GOT3 (cell line): ENCODE results near the gene EHD1.

Experiments used
- DNase-seq: peaks from one replicate; lab custom pipeline; 2025; ENCODE audit warnings: mixed read lengths; lab: John Stamatoyannopoulos, UW

EHD1 gene

DNA sequence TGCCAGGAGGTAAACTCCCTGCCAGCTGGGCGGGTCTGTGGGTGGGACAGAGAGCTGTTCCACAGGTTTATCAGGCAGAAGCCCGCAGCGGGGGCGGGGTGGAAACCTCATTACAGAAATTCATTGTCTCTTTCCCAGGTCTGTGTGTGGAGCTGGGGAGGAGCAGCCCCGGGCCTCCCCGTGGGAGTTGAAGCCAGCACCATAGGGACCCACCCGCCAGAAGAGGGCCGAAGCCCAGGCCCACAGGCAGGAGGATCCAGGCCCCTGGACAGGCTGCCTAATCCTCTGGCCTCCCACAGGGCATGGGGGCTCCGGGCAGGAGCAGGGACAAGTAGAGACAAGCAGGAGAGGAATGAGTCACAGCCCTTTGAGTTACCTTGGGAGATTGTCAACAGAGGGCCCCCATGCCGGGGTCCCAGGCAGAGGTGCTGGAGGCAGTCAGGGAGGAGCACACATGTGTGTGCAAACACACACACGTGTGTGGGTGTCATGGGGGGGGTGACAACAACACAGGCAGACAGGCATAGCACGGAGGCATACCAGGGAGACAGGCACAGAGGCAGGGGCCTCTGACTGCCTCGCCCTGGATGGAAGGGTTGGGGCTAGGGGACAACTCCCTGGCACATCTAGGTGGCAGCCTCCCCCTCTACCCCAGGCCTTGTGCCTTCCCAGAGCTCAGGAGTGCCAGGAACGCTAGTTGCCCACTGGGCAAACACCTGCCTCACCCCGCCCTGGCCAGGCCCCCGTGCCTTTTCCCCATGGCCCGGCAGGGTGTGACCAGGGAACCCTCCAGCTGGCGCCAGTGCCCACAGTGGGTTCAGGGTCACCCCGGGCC is 35.4 kb downstream of the EHD1 start:
- DNase-seq, result no peak

DNA sequence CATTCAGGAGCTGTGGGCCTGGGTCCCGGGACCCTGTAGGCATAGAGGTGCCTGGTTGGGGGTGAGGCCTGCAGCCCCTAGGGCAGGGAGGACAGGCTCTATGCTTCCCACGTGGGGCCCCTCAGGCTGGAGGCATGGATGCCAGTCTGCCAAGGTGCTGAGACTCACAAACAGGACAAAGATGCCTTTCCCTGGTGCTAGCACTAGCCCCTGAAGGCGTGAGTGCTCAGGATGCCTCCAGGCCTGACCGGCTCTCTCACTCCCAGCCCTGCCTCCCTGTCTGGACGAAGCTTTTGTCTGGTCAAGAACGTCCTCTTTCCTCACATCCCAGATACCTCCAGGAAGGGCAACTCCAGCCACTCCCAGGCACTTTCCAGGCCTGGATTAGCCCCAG is 36.1 kb downstream of the EHD1 start:
- DNase-seq, result no peak

DNA sequence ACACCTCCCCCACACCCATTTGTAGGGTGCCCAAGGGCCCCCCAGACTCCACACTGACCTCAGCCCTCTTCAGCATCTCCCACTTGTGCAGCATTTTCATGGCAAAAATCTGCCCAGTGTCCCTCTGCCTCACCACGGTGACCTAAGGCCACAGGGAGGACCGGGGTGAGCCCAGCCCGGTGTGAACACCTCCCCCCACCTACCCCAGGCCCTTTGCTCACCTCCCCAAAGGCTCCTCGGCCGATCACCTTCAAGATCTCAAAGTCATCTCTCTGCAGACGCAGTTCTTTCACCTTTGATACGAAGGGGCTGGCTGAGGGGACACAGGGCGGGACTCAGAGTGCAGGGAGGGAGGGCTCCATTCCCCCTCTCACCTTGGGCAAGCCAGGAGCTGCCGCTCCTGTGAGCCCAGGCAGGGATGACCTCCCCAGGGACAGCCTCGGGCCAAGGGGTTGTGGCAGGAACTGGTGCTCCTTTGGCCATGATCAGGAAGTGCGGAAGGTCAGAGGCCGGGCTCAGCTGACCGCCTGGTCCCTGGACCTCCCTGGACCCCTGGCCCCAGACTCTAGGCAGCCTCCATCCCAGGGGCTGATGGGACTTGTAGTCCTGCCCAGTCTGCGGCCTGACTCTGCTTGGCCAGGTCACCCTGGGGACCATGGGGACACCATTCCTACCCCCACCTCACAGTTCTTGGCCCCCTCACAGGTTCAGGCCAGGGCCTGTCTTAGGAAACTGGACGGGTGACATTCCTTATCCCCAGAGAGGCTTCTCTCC is 36.6 kb downstream of the EHD1 start:
- DNase-seq, result no peak

DNA sequence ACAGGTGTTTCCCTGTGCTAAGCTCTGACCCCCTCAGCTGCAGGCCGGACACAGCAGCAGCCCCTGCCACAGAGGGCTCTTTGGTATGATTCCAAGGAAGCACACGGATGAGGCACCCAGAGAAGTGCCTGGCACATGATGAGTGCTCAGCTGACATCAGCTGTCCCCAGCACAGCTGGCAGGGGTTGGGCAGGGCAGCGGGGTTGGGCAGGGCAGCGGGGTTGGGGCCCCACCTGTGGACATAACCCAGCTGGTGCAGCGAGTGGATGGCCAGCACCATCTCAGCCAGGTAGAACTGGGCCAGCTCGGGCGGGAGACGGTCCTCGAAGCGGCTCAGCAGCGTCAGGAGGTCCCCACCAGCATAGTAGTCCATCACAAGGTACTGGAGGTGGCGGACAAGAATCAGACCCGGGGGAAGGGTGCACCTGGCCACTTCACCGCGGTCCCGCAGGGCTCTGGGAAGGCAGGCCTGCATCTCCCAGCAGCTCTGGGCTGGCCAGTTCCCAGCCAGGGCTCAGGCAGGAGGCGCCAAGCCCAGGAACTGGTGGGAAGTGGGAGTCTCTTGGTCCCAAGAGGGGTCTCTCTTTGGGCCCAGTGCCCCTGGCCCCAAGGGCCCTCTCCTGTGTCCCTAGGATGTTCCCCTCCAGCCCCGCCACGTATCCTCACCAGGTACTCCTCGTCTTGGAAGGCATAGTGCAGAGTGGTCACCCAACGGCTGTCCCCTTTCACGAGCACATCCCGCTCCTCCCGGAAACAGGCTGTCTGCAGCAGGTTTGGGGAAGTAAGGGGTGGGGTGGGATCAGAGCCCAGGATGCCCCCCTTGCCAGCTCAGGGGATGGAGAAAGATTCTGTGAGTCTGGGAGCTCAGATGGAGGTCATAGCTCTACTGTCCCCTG is 38.3 kb downstream of the EHD1 start:
- DNase-seq, result no peak

DNA sequence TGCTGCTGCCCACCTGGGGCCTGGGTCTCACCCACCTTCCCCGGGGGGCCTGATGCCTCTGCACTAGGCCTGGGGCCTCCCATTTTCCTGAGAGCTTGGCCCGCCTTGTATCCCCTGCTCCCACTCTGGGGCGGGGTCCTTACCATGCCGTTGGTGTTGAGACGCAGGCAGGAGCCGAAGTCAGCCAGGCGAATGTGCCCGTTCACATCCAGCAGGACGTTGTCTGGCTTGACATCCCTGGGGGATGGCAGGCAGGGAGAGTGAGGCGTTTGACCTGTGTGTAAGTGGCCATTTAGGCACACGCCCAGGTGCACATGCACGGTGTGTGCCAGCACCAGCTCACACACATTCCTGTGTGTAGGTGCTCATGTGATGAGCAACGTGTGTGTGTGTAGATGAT is 39.1 kb downstream of the EHD1 start:
- no peak for DNase-seq

DNA sequence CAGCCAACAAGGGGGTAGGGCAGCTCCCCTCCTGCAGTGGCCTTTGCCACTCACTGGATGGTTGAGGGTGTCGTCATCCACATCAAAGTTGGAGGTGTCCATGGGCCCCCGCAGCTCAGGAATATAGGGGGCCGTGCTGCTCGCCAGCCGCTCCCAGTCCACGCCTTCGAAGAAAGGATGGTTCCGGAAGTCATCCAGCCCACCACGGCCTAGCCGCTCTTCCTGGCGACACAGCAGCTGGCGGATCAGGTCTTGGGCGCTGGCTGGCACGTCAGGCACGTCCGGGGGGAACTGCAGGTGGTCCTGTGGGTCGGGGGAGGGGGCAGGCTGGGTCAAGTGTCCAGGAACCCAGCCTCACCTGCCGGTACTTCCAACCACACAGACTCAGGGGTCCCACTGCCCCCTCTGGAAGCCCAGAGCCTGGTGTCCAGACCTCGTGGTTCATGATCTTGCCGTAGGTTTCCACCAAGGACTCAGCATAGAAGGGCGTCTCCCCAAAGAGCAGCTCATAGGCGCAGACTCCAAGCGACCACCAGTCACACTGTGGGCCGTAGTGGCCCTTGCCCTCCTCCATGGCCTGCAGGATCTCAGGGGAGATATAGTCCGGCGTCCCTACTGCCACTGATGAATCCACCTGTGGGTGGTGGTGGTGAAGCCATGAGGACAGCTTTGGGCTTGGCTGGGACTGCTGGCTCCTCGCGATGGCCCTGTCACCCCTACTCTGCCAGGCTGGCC is 39.7 kb downstream of the EHD1 start:
- DNase-seq, result no peak

DNA sequence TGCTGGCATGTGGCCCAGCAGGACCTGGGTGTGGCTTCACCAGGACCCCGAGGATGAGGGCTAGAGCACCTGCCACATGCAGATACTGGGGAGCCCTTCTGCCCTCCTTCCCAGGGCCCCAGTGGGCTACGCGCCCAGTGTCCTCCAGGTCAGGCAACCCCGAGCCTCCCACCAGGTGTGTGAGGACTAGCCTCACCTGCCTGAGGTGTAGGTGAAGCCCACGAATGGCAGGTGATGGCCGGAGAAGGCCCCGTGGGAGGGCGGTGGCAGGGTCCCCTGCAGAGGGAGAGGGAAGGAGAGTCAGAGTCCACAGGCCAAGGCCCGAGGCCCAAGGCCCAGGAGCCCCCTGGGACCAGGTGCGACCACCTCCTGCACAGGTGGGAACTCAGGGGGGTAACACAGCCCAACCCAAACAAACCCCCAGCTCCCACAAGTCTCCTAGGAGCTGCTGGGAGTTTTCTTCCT is 40.5 kb downstream of the EHD1 start:
- no peak for DNase-seq

DNA sequence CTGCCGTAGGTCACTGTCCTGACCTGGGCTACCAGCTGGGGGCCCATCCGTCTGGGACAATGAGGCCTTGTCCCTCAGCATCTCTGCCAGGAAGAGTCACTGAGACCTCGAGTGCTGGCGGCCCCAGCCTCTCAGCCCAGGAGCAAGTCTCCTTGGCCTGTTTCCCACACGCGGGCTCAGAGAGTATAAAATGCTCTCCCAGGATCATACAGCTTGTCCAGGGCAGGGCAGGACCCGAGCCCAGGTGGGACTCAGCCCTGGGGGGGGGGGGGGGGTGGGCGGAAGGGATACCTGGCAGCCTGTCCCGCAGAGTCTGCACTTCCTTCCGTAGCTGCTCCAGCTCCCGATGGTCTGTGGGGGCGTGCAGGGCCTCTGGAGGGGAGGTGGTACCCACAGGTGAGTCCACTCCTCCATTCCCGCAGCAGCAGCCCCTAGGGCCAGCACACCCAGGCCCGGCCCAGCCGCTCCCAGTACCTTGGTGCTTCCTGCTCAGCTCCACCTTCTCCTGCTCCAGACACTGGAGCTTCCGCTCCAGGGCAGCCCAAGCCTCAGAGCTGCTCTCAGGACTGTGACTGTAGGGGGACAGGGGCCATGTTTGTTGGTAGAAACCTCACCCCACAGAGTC is 41.9 kb downstream of the EHD1 start:
- DNase-seq, result no peak

DNA sequence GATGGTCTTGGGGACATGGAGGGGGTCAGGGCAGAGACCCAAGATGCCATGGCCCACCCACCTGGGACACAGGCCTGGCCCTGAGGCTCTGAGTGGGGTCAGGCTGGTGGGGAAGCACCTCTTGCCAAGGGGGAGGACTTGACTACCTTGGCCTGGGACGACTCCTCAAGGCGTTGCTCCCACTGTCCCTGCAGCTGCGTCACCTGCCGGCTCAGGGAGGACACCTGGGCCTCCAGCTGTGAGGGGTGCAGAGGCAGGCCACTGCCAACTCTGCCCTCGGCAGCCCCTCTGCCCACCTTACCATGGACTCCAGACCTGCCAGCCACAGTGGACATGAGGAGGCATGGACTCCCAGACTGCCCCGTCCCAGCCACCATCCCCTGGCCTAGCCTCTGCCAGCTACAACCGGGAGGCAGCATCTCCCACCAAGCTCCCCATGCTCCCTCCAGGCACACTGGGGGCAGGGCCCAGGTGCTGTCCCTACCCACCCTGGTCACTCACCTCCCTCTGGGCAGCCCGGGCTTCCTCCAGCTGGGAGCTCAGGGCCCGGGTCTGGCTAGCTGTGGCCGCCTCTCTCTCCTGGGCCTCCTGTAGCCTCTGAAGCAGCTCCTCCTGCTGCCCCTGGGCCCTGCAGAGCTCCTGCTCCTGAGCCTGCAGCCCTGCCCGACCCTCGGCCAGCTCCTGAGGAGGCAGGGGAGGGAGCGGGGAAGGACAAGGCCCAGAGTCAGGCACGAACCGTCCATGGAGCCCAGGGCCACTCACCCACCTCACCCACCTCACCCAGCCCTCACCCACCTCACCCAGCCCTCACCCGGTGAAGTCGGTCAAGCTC is 42.6 kb downstream of the EHD1 start:
- no peak for DNase-seq

DNA sequence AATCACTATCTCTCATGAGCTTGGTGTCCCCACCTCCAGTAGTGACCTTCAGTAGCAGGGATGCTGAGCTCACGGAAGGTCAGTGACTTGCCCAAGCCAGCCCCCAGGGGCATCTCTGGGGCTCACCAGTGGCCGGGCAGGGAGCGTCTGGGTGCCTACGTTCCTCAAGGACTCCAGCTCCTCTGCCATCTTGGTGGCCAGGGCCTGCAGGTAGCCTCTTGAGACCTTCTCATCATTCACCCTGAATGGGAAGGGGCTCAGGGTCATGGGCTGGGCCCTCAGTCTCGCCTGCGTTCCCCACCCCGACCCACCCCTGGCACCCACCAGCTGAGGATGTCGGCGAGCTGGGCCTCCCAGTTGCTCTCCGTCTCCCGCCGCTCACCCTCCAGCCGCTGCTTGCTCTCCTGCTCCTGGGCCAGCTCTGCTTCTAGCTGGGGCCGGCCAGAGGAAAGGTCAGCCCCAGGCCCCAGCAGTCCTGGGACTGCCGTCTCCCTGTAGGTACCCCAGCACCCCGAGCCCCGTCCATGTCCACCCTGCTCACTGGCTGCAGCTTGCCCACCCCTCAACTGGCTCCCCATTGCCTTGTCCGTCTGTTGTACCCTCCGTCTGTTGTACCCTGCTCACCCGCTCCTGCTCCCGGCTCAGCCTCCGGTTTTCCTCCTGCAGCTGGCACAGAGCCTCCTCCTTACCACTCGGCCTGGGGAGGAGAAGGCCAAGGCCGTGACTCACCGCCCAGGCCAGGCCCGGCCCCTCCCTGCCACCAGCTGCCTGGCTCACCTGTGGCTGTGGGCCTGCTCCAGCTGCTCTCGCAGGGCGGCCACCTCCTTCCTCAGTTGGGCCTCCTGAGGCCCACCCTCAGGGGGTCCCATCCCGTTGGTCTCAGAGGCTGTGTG is 43.5 kb downstream of the EHD1 start:
- DNase-seq, result no peak

DNA sequence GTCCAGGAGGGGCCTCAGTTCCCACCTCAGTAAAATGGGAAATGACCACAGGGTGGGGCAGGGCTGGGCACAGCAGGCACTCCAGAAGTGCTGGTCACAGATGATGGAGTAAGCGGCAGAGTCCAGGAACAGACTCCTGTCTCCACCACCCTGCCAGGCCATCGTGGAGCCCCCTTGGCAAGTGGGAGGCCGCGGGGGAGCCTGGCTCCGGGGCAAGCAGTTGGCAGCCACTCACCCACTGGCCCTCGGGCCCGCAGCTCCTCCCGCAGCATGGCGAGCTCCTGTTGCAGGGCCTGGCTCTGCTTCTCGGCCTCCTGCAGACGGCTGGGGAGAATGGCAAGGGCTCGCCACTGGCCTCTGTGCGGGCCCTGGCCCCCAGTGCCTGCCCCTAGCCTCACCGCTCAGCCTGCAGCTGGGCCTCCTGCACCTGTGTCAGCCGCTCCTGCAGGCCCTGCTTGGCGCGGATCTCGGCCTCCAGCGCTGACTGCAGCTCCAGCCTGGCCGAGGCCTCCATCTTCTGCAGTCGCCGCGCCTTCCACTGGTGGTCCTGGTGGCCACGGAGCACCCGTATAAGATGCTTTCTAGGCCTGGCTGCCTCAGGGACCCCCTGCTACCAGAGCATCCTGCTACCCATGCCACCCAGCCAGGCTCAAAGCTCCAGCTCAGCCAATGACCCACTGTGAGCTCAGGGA is 44.2 kb downstream of the EHD1 start:
- DNase-seq, result no peak

DNA sequence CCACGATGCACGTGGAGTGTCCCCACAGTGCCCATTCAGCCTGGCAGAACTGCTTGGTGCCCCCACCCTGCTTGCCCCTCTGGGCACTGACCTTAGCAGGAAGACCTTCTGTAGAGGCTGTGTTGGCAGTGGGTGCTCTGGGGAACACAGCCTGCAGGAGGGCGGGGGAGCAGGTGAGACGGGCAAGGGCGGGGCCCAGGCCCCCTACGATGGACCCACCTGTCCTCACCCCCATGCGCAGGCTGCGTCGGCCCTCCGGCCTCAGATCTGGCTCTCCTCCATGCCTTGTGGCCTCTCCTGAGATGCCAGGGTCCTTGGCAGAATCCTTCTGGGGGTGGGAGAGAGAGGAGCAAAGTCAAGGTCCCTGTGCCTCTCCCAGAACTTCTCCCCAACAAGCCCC is 44.9 kb downstream of the EHD1 start:
- no peak for DNase-seq

DNA sequence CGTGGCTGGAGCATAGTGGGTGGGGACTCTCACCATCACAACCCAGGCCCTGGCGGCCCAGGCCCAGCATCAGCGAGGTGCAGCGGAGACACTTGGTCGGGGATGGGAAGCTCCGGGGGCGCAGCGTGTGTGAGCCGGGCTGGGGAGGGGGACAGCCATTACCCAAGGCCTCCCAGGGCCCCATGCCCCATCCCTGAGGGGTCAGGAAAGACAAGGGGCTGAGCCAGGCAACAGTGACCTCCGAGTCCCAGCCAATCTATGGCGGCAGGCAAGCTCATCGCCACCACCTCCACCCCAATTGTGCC is 45.3 kb downstream of the EHD1 start:
- DNase-seq, result no peak

DNA sequence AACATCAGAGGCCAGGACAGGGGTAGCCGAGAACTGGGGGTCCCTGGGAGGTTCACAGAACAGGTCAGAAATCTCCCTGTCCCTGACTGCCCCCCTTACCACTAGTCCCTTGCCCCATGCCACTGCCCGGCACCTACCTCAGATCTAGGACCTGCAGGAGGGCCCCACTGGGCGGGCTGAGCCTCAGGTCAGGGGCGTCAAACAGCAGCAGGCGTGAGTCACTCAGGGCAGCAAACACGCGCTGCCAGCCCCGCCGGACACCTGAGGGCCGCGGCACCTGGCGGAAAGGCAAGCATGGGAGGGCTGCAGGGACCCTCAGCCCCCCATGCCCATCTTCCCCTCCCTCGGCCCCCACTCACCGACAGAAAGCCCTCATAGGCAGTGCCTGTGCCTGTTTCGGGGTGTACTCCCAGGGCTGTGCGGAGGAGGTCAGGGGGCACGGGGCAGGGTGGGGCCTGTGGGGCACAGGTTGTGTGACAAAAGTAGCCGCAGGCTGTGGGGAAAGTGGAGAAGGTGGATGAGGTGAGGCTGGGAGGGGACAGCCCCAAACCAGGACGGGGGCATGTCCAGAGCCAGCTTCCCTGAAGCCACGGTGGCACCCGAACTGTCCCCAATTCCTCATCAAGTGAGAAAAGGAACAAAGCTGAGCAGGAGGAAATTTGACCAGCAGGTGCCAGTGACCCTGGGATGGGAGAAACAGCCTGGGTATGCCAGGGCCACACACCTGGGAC is 45.8 kb downstream of the EHD1 start:
- DNase-seq, result no peak

DNA sequence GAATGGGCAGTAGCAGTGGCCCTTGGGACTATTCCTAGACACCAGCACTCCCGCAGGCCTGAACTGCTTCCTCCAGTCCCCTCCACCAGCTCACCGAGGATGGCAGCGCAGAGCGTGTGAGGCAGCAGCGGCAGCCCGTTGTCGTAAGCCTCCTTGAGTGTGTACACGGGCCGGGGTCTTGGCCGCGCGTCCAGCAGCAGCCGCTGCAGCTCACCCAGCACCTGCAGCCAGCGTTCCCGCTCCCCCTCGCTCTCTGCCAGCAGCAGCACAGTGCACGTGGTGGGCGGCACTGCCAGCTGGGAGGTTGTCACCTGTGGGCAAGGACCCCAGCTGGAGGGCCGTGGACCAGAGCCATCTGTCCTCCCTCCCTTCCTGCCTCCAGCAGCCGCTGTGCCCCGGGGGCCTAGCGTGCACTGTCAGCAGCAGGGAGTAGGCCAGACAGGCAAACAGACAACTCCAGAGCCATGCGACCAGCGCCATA is 47.0 kb downstream of the EHD1 start:
- no peak for DNase-seq

DNA sequence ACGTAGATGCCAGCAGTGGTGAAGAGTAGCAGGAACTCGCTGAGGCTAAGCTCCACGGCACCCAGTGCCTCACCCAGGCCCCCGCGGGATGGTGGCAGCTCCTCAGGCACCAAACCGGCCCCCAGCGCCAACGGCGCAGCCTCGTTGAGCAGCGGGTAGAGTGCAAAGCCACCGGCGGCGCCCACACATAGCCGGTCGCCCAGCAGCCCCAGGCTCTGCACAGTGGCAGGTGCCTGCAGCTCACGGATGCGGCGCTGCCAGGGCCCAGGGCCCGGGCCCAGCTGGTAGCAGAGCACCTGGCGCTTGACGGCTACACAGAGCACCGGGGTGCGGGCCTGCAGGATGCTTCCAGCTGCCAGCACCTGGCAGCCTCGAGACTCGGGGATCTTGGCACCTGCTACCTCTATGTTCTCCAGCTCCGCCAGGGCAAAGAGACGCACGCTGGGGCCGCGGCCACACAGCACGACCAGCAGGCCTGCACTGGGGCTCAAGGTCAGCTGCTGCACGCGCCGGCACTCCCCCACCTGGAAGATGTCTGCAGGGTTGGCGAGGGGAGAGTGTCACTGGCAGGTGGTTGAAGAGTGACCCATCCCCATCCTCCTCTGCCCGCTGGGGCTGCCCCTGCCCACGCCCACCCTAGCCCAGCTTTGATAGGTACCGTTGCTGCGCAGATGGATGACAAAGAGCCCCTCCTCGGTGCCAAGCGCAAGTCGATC is 48.7 kb downstream of the EHD1 start:
- DNase-seq, result no peak

DNA sequence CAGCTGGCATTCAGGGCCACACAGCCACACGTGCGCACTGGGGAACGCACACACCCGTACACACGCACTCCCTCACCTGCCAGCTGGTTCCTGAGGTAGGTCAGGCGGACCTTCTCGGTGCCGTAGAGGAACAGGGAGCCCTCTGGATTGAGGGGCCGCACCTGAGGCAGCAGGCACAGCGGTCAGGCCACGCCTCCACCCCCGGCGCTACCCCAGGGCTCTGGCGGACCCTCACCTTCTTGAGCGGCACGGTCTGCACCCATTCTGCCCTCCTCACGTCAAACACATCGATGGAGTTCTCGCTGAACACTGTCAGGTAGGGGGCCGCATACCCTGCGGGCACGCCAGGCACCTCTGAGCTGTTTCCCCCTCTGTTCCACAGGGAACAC is 51.0 kb downstream of the EHD1 start:
- DNase-seq, result no peak
